ENCODE measurements around the gene SH3BP4. TPM values are rescaled to one million over a fixed set of nuclear protein-coding genes. Genes with fewer than 3 reads are reported as not detected.

The SH3BP4 gene
- total RNA-seq, 1 donor from 2014 or later, result 49.5 TPM

GRCh38 chr2:235098269-235098668 is 146.5 kb downstream of the SH3BP4 start:
- Mint-ChIP-seq H3K4me1 (ENCODE audit: unreplicated experiment) (peaks cover 35% of the 10 kb centered on the region), H3K27ac (no peak overlapping the region), H3K36me3 (no peaks in the 10 kb centered on the region), H3K9me3 (peaks cover 6% of the 10 kb centered on the region), H3K4me3 (no peak overlapping the region), H3K27me3 (peaks cover 6% of the 10 kb centered on the region)
- TF ChIP-seq, protein P1, sequence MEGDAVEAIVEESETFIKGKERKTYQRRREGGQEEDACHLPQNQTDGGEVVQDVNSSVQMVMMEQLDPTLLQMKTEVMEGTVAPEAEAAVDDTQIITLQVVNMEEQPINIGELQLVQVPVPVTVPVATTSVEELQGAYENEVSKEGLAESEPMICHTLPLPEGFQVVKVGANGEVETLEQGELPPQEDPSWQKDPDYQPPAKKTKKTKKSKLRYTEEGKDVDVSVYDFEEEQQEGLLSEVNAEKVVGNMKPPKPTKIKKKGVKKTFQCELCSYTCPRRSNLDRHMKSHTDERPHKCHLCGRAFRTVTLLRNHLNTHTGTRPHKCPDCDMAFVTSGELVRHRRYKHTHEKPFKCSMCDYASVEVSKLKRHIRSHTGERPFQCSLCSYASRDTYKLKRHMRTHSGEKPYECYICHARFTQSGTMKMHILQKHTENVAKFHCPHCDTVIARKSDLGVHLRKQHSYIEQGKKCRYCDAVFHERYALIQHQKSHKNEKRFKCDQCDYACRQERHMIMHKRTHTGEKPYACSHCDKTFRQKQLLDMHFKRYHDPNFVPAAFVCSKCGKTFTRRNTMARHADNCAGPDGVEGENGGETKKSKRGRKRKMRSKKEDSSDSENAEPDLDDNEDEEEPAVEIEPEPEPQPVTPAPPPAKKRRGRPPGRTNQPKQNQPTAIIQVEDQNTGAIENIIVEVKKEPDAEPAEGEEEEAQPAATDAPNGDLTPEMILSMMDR (conservative IDR thresholded peaks at IDR 0.05), result no peak
- no peak for DNase-seq (ENCODE audit: extremely low spot score, unreplicated experiment)

GRCh38 chr2:235098736-235099494 is 147.1 kb downstream of the SH3BP4 start:
- no peak for DNase-seq (ENCODE audit: extremely low spot score, unreplicated experiment)
- no peak overlapping the region for H3K27ac Mint-ChIP-seq

GRCh38 chr2:235102896-235103295 is 151.1 kb downstream of the SH3BP4 start:
- Mint-ChIP-seq H3K4me1 (ENCODE audit: unreplicated experiment) (peaks cover 36% of the 10 kb centered on the region), H3K9me3 (no peaks in the 10 kb centered on the region), H3K36me3 (no peaks in the 10 kb centered on the region), H3K27ac (no peak overlapping the region), H3K4me3 (no peak overlapping the region), H3K27me3 (peaks cover 9% of the 10 kb centered on the region)
- DNase-seq (ENCODE audit: extremely low spot score, unreplicated experiment), result no peak
- TF ChIP-seq, protein P1 (conservative IDR thresholded peaks at IDR 0.05), result no peak

More at GRCh38 chr2:235098736-235099494, 147.1 kb downstream of the SH3BP4 start:
- TF ChIP-seq, protein P1 (conservative IDR thresholded peaks at IDR 0.05), result no peak
- H3K36me3 Mint-ChIP-seq, result no peaks in the 10 kb centered on the region
- H3K4me1 Mint-ChIP-seq (ENCODE audit: unreplicated experiment), result peaks cover 35% of the 10 kb centered on the region
- H3K27me3 Mint-ChIP-seq, result peaks cover 6% of the 10 kb centered on the region
- peaks cover 6% of the 10 kb centered on the region for H3K9me3 Mint-ChIP-seq
- no peak overlapping the region for H3K4me3 Mint-ChIP-seq

All from type B pancreatic cell (in vitro differentiated cells).